Adrenal gland (tissue), 5 donors: ENCODE data around the gene DDX31.
"Not testable (repeated sequence)": the region's sequence is repeated elsewhere in the genome, so short reads cannot be mapped to it uniquely, and the experiment has no call there.

Source experiments
- CTCF ChIP-seq, 6 experiments: fragments of 450-650 bp in 4 of 6; fragments of 200-600 bp in 2 of 6; sonication (generic) in 1 of 6; IDR thresholded peaks; 1 replicate in 5 of 6; 2 replicates in 1 of 6; pipeline versions ENCODE4 v1.5.1 to v1.8.0; 2016 to 2021; ENCODE audit warnings: antibody characterized with exemption in 6 of 6, mild to moderate bottlenecking in 2 of 6, moderate library complexity in 1 of 6
- POLR2A ChIP-seq, 2 donors: fragments of 450-650 bp; IDR thresholded peaks; one replicate each; pipeline ENCODE4 v1.6.1; 2017; ENCODE audit warnings: antibody characterized with exemption in 2 of 2, mild to moderate bottlenecking in 2 of 2, moderate library complexity in 1 of 2
- donor health status: DM: no; HTN: no; CAD: no.

GRCh38 chr9:132711152-132711551 is 41.4 kb upstream of the DDX31 start:
- not testable (repeated sequence) for TF ChIP-seq CTCF, POLR2A (IDR thresholded peaks at IDR 0.05)
